NCI-H128 (cell line): ENCODE data around the gene OR51A2.
"Not testable (repeated sequence)": the region's sequence is repeated elsewhere in the genome, so short reads cannot be mapped to it uniquely, and the experiment has no call there.

Source experiments
- DNase-seq: peaks from one replicate; lab custom pipeline; 2025; ENCODE audit not compliant: unreplicated experiment; lab: John Stamatoyannopoulos, UW

Gene OR51A2, protein sequence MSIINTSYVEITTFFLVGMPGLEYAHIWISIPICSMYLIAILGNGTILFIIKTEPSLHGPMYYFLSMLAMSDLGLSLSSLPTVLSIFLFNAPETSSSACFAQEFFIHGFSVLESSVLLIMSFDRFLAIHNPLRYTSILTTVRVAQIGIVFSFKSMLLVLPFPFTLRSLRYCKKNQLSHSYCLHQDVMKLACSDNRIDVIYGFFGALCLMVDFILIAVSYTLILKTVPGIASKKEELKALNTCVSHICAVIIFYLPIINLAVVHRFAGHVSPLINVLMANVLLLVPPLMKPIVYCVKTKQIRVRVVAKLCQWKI

DNA sequence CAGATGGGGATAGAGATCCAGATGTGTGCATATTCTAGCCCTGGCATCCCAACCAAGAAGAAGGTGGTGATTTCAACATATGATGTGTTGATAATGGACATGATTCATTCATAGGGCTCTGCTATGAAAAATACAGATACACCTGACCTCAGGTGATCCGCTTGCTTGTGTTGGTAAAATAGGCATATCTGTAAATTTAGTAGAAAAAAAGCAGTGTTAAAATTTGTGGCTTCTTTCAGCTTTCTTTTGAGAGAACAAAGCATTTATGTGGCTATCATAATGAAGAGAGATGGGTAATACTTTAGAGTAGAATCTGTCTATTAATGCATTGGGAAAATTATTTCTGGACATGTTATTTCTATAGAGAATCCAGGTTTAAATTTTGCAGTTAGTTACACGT lies at the start of gene OR51A2:
Gene OR51A2, minus strand, starts transcription at position 101 of the 400 bp plus-strand sequence. Its CDS starts 0 bp downstream, at position 101.
- not testable (repeated sequence) for DNase-seq

DNA sequence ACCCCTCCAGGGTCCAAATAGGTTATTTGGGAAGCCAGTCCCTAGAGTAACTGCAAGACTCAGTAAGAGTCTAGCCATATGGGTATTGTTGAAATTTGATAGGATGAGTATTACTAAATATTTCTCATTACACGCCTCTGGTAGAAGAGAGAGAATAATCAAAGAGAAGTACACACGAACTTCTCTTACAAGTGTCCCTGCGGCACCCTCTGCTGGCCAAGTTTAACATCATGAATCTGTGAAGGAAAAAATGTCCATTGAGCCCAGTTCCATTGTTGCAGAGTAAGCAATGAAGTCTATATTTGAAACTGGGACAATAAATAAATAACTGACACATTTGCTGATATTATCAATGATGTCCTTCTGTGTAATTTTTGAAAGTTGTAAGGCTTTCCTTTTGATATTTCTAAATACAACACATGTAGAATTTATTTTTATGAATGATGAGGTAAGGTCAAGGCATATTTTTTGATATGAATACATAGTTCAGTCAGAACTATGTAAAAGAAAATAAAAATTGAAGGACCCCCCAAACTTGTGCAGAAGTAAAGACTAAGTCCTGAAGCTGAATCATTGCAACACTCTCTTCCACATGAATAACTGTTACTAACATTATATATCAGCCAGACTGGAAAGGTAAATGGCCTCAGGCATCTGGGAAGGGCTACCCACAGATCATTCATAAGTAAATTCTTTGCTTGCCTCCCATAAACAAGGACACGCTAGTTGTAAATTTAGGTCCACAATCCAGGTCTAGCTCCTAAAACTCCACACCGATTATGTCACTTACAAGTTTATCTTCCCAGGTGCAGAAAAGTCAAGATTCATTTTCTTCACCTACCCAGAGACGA lies 49.1 kb upstream of the OR51A2 start:
- peak; percentile 7 for DNase-seq

DNA sequence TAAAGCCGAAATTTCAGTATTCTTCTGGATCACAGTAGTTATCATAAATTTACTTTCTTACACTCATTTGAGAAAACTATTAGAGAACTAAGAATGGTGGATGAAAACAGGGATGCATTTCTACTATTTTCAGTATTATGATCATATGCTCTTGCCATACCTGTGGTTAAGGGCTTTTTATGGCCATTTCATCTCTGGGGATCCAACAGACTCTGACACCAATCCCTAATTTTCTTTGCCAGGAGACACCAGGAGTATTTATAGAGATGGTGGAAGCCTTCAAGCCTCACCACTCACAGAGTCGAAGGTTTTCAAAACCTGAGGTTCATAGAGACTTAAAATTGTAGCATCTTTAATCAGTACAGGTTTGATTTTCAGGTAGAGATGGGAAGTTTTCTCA lies 39.0 kb upstream of the OR51A2 start, which contains the start of gene OR51L1:
Gene OR51L1, plus strand, starts transcription at position 301 of the 400 bp plus-strand sequence. CDS start 4,132 bp downstream, outside the sequence.
- no peak for DNase-seq

DNA sequence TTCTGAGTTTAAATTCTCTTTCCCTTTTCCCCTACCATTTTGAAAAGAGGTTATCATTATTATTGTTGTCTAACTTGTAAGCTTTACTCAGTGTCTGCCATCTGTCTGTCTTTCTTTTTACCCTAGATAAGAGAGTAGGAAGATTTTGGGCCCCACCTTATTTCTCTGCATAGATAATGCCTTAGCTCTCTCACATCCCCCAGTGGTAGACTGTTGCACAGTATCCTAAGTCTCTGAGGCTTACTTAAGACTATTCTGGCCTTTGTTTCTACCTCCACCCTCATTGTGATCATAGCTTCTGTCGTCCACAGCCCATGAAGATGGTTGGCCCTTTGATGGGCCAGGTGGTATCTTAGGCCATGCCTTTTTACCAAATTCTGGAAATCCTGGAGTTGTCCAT lies 35.5 kb upstream of the OR51A2 start:
- DNase-seq: no peak

DNA sequence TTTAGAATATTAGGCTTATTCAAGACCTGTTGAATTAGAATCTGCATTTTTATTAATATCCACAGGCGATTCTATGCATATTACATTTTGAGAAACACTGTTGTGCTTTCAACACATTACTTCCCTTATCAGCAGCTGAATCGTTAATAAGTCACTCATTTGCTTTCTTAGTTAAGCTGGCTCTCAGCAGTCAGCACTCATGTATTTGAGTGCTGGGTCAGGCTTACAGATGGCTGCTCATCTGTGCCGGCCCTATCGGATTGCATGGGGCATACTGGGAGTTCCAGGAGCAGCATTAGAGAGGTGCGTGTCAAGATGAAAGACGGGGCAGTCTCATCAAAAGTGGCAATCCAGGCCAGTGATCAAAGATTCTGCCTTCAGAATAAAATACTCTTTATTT lies 28.3 kb upstream of the OR51A2 start:
- no peak for DNase-seq

DNA sequence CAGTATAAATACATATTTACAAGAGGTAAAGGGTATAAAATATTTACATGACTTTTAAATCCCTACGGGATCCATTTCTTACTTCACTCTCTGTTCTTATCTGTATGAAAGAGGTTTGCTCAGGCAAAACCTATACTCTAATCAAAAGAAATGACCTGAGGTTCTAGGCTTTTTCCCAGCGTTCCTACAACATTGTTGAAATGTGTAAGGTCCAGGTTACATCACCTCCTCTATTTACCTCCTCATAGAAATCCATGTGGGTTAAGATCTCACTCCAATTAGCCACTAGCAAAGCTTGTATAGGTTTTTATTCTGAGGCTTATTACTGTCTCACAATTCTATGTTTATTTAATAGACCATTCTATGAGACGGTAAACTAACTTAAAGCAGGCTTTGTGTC lies 27.2 kb upstream of the OR51A2 start:
- no peak for DNase-seq

DNA sequence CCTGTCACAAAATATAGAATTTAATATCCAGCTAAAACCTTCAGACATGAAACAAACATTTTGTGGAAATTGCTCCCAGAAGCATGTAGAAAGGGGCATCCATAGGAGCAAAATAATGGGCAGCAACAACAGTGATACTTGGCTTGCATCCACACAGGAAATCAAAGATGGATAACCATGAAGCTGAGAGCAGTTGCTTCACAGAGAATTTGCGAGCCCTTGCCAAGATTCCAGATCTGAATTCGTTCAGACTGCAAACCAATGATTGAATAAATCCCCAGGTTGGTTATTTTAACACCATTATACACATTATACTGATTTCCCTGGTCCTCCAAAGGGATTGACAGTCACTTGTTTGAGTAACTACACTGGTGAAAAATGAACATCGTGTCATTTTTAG lies 23.5 kb upstream of the OR51A2 start:
- DNase-seq: no peak

DNA sequence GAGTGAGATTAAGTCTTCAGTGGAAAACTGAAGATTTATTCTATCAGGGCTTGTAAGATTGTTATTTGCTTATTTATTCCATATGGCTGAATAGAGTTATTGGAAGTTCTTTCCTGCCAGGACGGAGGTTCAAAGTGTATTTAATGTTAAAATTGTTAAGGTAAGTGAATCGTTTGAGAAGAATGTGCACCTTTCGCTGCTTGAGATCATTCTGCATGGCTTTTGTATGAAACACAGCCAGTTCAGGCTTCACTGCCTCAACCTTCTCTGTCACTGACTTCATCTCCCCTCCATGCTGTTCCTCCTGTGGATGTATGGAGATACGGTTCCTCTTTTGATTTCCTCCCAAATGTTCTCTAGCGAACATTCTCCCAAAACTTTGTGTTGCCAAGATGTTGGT lies 19.9 kb upstream of the OR51A2 start:
- no peak for DNase-seq

DNA sequence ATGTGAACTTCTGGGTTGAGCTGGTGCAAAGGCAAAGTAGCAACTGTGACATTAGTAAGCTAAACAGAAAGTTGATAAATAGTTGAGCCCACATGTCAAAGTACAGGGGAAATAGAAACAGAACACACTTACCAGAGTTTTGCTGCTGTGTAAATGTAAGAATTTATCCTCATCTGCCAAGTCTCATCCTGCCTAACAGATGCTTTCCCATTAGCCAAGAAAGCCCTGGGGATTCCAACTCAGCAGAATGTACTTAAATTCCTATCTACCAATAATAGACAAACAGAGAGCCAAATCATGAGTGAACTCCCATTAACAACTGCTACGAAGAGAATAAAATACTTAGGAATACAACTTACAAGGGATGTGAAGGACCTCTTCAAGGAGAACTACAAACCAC lies 7.3 kb upstream of the OR51A2 start:
- no peak for DNase-seq

DNA sequence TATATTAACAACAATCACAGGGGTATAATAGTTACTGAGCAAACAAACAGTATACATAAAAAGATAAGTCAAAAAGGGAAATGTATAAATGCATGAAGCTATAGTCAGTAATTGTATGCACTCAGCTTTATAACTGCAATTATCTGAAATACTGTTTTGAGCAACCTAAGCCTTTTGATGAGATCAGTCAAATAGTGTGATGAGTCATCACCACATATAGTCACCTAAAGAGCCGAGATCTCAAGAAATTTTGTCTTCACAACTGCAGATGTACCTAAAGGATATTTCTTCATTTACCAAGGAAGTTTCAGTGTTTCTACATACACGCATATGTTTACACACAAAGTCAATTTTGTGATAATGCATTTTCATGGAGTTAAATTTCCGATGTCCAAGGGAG lies 5.4 kb upstream of the OR51A2 start:
- no peak for DNase-seq

DNA sequence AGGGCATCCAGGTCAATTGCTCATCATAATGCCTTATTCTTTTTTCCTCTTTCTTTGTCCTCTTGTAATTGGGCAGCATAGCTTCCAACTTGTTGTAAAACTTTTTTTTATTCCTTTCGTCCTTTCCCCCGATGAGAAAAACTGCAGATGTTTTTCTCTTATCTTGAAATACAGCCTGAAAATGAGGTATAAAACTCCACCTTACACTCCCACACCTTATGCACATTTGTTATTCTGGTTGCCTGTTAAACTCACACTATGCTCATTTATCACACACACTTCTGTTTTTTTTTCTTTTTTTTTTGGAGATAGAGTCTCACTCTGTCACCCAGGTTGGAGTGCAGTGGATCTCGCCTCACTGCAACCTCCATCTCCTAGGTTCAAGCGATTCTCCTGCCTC lies 1.9 kb upstream of the OR51A2 start:
- no peak for DNase-seq

DNA sequence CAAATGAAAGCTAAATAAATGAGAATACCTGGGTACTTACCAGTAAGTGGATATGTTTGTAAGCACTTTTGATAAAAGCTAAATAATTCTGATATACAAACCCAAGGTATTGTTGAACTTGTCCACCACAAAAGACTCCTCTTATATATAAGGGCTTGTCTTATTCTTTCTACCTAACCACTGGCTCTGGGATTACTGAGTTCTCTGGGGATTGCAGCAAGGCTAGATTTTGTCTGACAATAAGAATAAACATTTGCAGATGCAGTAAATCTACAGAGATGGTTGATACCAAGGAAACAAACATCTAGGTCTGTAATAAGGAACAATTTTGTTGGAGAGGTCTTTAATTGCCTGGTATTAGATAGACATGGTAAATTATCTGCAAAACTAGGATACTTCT lies 8.0 kb downstream of the OR51A2 start, which contains the start of gene OR51A4:
Gene OR51A4, minus strand, starts transcription at position 101 of the 400 bp plus-strand sequence. CDS start 505 bp downstream, outside the sequence.
- no peak for DNase-seq

DNA sequence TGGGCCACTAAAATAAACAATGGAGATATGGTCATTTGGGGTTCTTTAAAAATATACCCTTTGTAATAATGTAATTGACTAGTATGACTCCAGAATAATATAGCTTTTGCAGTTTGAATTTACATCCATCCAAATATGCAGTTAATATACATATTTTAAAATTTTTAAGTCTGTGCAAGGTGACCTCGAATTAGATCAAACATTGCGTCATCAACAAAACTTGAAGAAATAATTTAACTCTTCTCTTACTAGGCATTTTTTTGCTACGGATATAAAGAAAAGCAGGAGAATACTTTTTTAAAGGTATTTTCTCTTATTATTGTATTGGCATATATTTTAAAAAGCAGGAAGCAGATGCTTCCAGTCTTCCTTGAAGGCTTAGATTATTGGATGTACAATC lies 18.8 kb downstream of the OR51A2 start:
- DNase-seq: no peak

DNA sequence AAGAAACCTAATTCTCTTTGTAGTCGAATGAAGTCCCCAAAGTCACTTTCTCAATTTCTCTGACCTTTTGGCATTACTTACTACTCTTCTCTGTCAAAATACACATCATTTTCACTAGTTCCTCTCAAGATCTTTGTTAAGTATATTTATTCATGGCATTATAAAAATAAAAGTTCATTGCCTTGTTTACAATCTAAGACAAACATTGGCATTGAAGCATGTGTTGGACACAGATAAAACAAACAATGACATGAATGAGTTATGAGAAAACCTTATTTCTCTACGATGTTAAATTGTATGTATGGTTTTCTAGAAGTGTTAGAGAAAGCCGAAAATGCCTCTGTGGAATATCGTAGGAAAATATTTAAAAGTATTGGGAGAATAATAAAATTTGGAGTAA lies 22.8 kb downstream of the OR51A2 start:
- DNase-seq: no peak

DNA sequence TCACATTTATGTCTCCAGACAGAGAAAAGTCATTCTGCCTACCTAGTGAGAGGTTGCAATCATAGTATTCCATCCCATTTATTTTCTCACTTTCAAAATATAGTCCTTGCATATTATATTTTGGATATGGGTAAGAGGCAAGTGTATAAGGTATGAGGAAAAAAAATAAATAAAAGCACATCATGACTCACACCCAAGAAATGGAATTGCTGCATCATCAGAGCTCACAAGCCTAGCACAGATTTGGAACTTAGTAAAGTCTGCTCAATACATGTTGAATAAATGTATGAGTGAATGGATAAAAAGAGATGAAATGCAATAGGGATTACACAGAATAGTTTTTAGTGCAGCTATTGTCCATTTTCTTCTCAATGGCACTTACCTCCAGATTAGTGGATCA lies 28.9 kb downstream of the OR51A2 start:
- DNase-seq: no peak

DNA sequence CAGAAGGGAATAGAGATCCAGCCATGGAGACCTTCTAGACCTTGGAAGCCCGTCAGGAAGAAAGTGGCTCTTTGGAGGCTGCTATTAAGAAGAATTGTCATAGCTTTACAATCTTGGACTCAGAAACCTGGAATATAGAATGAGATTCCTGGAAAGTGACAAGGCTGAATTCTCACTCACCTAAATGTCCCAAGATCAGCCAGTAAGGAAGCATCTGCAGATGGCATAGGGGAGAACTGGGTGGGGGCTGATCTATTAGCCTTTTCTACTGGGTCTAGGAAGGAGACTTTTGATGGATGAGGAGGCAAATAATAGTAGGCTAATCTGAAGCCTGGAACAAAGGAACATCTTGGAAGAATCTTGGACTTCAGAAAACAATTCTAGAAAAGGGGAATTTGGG lies 31.3 kb downstream of the OR51A2 start, which contains the start of gene OR51G1:
Gene OR51G1, minus strand, starts transcription at position 101 of the 400 bp plus-strand sequence. Its CDS starts 0 bp downstream, at position 101.
- no peak for DNase-seq

DNA sequence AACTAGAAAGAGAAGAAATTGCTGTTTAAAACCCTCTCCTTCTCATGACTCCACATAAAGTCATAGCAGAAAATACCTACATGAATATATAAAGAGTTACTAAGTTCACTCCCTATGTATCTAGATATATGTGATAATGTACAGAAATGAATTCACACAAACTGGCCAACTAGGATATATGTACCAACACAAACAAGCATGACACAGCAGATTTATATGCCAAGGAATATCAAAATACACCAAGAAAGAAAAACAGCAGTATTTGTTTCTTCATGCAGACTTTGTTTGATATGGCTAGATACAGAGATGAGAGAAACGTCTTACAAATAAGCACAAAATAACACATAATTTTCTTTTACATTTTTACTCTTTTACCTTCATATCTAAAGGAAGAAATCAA lies 33.2 kb downstream of the OR51A2 start:
- no peak for DNase-seq

DNA sequence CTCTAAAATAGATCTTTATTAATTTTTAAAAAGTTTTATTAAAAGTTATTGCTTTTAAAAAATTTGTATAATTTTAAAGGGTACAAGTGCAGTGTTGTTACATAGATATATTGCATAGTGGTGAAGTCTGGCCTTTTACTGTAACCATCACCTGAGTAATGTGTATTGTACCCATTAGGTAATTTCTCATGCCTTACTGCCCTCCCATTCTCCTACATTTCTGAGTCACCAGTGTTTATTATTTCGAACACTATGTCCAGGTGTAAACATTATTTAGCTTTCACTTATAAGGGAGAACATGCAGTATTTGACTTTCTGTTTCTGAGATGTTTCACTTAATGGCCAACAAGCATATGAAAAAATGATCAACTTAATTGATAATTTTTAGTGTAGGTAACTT lies 33.7 kb downstream of the OR51A2 start:
- DNase-seq: no peak

DNA sequence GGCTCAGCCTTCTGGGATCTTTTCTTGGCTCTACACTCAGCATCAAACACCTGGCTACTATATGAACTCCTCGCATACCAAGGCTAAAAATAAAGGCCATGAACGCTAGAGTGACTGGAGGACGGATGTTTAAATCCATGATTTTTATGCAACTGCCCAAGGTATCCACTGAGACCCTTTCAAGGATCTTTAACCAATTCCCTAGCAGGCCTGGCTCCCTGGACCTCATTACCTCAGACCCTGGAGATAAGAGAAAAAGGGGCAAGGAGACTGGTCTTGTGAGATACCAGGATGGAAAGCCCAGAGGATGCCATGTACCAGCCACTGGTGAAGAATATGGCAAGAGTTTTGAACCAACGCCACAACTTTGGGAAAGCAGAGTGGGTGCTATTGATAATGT lies 36.3 kb downstream of the OR51A2 start, which contains the start of gene OR51G2:
Gene OR51G2, minus strand, starts transcription at position 101 of the 400 bp plus-strand sequence. CDS start 3,687 bp downstream, outside the sequence.
- DNase-seq: no peak

DNA sequence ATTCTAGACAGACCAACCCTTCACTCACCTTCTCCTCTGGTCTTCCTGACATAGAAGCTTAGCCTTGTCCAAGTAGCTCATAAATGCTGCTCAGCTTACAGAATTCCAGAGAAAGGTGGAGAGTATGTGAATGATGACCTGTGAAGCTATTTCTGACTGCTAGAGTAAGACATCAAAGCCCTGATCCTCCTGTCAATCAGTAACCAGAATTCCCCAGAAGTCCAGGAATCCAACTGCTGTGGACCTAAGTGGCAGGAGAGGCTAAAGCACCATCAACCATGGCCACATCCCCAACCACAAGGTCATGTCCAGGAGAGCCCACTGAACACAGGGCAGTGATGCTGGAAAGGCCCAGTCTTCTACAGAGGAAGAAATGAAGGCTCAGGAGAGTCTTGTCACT lies 38.9 kb downstream of the OR51A2 start:
- no peak for DNase-seq
